Retinal pigment epithelial cell (primary cell): Measurements from ENCODE around the gene METTL1.

Experiments used
- DNase-seq: peaks from one replicate; pipeline ENCODE4 v3.0.0-alpha.2; 2010; ENCODE audit warnings: low read depth
- H3K4me3 ChIP-seq: 2 replicates; pipeline ENCODE4 v1.5.1; 2011; ENCODE audit warnings: mild to moderate bottlenecking, low read length, control low read depth, moderate library complexity
- CTCF ChIP-seq: conservative IDR thresholded peaks from 2 replicates; pipeline ENCODE4 v1.5.1; 2011; ENCODE audit warnings: low read depth, low read length, control low read depth, inconsistent platforms

Gene METTL1

GRCh38 chr12:57795354-57795753, 23.4 kb upstream of the METTL1 start:
- no peak for TF ChIP-seq CTCF
- H3K4me3 ChIP-seq: no peak overlapping the region
- no peak for DNase-seq

DNA sequence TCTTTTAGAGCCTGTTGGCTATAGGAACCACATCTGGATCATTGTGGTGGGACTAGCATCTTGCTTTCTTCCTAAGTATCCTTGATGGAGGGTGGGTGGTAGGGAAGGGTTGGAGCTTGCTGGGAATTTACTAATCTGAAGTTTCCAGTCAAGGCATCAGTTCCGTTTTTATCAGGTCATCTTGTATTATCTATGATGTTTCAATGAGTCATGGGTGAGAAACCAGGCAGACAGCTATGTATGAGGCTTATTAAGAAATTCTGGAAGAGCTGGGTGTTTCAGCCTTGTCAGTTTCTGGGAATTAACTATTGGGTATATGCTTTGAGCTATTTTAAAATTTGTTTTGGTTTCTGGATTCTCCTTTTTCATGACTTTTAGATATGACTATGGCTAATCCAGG, 22.0 kb upstream of the METTL1 start:
- DNase-seq: no peak
- no peak overlapping the region for H3K4me3 ChIP-seq
- TF ChIP-seq CTCF: no peak

- no peak overlapping the region for H3K4me3 ChIP-seq
- no peak for TF ChIP-seq CTCF
- DNase-seq: no peak
Observed at GRCh38 chr12:57783861-57784260, 12.0 kb upstream of the METTL1 start.

- DNase-seq: no peak
- no peak for TF ChIP-seq CTCF
- peak overlapping the region; percentile 85 for H3K4me3 ChIP-seq
Observed at GRCh38 chr12:57783466-57783801, 11.5 kb upstream of the METTL1 start.

DNA sequence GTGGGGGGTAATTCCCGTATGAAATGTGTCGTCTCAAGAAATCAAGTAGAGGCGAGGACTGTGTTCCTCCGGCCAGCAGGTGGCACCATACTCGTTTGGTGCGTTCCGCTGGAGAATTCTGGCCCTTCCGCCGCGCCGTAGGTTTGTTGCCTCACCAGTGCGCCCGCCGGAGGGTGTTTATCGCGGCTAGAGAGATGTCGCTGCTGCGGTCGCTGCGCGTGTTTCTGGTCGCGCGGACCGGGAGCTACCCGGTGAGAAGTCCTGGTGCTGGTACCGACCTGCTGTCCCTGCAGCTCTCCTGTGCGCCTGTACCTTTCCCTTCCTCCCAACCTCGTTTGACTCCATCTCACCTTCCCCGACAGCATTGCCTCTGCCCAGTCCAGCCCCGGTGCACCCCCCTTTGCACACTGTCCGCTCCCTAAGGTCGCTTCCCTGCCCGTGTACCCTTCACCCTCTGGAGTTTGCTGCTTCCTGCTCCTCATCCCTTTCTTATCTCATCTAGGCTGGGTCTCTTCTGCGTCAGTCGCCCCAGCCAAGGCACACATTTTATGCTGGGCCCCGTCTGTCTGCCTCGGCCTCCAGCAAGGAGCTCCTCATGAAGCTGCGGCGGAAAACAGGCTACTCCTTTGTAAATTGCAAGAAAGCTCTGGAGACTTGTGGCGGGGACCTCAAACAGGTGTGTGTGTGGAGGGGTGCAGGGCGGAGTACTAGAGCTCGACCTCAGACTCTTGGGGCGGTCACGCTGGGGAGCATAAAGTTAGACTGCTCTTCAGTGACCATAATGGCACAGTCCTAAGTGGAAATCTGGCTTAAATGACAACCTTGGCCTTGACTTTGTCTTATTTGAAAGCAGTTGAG, 10.9 kb upstream of the METTL1 start, which contains the start of gene TSFM:
Gene TSFM (plus strand): TSS at position 180 of the 858 bp plus-strand sequence. CDS start 15 bp downstream, at position 195.
- H3K4me3 ChIP-seq: peak within 1 kb of the TSS; percentile 85
- peak; percentile 92 for TF ChIP-seq CTCF
- DNase-seq: peak; percentile 77

DNA sequence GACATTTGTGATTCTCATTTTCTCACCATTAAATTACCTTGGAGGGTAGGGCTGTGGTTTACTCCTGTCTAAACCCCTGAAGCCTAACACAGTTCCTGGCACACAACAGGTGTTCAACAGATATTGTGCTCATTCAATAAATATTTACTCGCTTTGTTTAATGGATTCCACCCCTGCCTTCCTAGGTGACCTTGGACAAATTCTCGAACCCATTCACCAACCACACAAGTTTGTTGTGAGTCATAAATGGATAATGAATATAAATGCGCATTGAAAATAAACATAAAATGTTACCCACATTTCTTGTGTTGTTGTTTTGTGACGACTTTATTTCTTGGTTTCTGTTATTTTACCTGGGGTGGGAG, 10.3 kb upstream of the METTL1 start:
- no peak for DNase-seq
- H3K4me3 ChIP-seq: no peak overlapping the region
- no peak for TF ChIP-seq CTCF

DNA sequence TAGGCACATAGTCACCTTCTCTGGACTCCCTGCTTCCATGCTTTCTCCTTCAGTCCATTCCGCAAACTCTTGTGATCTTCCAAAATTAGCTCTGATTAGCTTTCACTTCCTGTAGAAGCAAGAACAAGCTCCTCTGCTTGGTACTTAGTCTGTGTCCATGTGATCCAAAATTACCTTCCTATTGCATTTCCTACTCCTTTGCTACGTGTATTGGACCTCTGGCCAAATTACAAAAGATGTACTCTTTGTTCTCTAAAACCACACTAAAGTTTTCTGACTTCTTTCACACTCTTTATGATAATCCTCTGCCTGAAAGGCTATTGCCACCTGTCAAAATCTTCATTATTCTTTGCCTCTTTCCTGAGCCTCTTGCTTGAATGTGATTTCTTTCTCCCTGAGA, 9.9 kb upstream of the METTL1 start:
- DNase-seq: no peak
- no peak overlapping the region for H3K4me3 ChIP-seq
- no peak for TF ChIP-seq CTCF
